ENCODE measurements around the gene INTS6.

The INTS6 gene

GRCh38 chr13:51341791-51342190 lies 111.0 kb downstream of the INTS6 start:
- DNase-seq, result no peak

DNA sequence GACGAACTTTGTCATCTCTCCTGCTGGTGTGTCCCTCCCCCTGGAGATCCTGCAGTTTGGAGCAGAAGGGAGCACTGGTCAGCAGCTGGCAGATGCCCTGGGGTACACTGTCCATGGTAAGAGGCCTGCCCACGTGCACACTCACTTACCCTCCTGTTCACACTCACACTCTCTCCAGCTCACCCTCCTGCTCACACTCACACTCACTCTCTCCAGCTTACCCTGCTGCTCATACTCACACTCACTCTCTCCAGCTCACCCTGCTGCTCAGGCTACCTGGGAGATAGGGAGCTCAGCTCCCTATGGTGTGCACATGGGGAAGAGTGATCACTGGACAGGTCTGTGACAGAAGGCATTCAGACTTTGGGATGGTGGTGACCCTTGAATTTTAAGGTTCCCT lies 111.6 kb downstream of the INTS6 start:
- no peak for DNase-seq

DNA sequence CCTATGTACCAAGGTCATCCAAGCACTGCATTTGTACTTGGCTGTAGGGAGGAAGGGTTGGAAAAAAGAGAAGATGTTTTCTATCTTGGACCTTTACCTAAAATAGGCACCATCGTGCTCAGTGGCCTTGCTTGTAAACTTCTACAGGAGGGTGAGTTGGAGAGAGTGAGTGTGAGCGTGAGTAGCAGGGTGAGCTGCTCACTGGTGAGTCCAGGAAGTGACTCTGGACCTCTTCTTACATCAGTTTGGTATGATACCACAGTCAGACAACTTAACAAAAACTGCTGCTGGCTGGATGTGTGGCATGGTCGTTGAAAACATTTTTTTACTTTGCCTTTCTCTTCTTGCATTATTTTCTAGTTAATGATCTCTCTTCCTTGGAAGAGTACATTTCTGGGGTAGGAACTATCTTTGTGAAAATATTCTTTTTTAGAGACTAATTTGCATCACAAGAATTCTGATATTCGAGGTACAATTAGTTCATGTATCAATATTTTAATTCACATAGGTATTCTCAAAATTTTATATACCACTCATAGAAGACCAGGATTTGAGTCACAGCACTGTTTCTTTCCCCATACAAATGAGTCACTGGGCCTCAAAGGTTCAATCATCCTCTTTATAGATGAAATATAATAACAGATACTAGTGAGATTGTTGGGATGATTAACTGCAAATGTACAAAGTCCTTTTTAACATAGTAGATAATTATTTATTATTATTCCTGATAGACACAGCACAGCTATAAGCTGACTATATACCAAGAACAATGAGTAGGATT lies 112.7 kb downstream of the INTS6 start:
- DNase-seq, result no peak

GRCh38 chr13:51339354-51339753 lies 113.5 kb downstream of the INTS6 start, which contains the start of gene SERPINE3:
TSS of gene SERPINE3 (plus strand) at chr13:51339691. CDS start at chr13:51341092, 1,401 bp downstream.
- DNase-seq, result no peak

DNA sequence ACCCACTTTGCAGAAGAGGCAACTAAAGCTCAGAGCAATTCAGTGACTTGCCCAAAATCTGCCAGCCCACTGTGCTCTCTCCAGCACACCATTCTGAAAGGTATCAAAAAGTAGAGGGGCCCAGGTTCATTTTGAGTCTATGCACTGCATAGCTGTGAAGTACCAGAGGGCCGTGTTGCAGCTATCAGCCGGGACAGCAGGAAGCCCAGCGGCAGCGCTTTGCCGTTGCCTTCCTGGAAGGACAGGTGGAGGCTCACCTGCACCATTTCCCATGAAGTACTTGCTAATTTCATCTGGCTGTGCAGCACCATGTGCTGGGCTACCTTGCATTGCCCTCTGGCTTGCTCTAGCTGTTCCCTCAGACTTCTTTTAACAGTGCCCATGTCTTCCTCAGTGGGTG lies 116.1 kb downstream of the INTS6 start:
- no peak for DNase-seq

DNA sequence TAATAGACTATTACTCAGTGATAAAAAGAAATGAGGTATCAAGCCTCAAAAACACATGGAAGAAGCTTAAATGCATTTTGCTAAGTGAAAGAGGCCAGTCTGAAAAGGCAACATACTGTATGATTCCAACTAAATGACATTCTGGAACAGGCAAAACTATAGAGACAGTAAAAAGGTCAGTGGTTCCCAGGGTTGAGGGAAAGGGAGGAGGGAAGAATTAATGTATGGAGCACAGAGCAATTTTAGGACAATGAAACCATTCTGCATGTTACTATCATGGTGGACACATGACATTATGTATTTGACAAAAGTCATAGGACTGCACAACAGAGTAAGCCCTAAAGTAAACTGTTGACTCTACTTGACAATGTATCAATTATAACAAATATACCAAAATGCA lies 119.0 kb downstream of the INTS6 start:
- no peak for DNase-seq

DNA sequence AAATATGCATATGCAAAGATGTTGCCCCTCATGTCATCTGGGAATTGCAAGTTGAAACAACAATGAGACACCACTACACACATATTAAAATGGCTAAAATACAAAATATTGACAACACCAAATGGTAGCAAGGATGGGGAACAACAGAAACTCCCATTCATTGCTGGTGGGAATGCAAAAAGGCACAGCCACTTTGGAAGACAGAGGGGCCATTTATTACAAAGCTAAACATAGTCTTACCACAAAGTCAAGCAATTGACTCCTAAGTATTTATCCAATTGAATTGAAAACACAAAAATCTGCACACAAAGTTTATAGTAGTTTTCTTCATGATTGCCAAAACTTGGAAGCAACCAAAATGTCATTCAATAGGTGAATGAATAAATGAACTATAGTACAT lies 119.4 kb downstream of the INTS6 start:
- DNase-seq, result no peak

DNA sequence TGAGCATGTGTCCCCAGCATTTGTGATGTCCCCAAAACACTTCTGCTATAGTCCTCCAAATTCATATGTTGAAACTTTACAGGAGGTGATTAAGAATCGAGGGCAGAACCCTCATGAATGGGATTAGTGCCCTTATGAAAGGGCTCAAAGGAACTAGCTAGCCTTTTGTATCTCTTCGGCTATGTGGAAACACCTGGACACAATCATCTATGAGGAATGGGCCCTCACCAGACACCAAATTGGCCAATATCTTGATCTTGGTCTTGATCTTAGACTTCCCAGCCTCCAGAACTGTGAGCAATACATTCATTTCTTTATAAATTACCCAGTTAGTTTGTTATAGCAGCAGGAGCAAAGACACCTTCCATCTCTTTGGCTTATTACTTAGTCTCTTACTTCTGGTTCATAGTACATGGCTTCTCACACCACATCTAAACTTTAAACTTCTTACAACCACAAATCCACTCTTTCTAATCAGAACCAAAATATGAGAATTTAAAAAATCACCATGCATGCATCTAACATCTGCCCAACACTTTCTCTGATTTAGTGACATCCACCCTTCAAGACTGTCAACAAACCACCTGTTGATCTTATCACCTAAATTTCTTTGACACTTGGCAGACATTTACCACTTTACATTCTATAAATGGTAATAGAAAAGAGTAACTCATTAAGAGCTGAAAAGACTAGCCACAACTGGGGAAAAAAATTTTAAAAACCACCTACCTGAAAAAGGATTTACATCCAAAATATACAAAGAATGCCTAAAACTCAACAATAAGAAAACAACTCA lies 120.1 kb downstream of the INTS6 start:
- no peak for DNase-seq

DNA sequence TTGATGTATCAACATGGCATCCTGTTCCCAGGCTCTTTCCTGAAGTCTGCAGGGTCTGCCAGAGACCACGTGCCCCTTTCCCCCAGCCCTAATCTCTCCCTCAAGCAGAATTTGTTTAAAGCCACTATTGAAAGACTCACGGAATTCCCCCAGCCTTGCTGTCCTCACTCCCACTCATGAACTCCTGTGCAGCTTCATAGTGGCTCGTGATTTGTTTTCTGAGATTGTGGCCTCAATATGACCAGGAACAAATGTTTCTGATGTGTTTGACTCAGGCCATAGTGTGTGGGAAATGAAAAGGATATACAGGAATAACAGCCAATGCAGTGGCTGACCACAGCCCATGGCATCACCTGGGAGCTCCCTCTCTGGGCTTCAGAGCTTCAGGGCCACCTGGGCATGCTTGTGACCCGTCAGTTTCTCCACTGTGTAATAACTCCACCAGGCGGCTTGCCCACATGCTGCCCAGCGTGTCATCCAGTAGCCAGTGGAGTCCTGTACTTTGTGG lies 121.4 kb downstream of the INTS6 start:
- no peak for DNase-seq

- DNase-seq, result no peak
These were observed 122.0 kb downstream of the INTS6 start for GRCh38 chr13:51330791-51331190.

- no peak for DNase-seq
These were observed 123.2 kb downstream of the INTS6 start for GRCh38 chr13:51329606-51330005.

- DNase-seq, result no peak
These were observed 124.3 kb downstream of the INTS6 start for GRCh38 chr13:51328488-51328887.

DNA sequence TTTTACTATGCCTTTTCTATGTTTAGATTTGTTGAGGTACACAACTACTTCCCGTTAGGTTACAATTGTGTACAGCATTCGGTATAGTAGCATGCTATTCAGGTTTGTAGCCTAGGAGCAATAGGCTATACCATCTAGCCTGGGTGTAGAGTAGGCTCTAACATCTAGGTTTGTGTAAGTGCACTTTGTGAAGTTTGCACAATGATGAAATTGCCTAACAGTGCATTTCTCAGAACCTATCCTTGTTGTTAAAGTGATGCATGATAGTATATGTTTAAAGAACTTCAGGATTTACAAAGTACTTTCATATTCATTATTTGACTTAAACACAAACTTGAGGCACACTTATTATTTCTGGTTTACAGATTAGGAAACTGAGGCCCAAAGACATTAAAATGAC lies 124.9 kb downstream of the INTS6 start:
- no peak for DNase-seq

DNA sequence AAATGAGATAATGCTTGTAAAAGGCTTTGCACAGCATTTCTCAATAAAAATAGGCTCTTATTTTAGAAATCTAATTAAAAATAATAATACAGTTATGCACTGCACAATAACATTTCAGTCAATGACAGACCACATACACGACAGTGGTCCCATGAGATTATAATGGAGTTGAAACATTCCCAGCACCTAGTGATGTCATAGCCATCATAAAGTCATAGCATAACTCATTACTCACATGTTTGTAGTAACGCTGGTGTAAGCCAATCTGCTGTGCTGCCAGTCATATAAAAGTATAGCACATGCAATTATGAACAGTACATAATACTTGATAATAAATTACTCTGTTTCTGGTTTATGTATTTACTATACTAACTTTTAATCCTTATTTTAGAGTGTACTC lies 126.1 kb downstream of the INTS6 start:
- no peak for DNase-seq

DNA sequence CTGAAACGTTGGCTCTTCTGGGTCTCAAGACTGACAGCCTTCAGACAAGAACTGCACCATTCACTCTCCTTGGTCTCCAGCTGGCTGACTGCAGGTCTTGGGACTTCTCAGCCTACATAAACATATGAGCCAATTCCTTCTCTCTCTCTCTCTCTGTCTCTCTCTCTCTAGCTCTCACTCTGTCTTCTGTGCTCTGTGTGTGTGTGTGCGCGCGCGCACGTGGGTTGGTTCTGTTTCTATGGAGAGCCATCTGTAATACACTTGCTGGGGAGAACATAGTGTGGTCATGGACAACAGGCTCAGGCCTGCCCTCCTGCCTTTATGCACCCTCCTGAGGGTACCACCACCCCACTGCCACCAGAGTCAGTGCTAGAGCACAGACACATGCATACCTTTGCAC lies 127.0 kb downstream of the INTS6 start:
- DNase-seq, result no peak

DNA sequence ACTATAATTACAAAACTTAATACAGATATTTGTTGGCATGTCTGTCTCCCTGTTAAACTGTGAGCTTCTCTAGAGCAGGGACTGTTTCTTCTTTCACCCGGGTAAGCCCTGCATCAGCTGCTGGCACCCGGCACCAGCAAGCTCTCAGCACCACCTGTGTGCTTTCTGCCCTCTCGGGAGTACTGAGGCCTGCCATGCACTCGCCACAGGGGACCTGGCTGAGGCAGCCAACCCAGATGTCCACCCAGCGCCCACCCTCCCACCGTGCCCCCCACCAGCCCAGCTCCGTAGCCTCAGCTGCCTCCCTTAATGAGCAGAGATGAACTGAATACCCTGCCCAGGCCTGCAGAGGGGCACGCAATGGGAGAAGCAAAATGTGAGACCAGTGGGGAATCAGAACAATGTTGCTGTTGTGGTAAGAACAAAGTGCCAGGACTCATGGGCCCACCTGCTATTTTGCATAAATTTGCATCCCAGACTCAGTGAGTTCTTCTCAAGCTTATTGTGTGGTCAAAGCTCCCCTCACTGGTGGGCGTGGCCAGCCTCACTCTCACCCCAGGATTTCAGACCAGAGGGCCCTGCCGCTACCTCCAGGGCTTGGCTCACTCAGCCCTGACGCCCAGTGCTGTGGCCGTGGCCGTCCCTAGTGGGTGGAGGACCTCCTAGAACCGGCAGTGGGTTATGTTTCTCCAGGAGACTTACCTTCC lies 128.0 kb downstream of the INTS6 start:
- DNase-seq, result no peak

GRCh38 chr13:51323824-51324511 lies 128.9 kb downstream of the INTS6 start:
- DNase-seq, result no peak

DNA sequence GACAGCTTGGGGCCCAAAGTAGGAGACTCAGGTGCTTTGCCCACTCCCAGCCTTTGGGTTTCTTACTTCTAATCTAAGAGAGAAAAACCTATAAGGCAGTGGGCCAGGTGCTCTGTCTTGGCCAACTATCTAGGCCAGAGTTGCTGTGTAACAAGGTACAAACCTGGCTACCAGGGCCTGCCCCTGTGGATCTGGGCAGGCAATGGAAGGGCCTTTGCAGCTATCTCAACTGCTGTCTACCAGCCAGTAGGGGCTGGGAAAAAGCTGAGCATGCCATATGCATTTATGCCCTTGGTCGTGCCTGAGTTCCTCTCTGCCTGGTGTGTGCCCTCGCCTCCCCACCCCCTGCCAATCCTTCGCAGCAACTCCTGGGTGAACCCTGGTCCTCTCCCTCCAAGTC lies 130.0 kb downstream of the INTS6 start:
- no peak for DNase-seq

DNA sequence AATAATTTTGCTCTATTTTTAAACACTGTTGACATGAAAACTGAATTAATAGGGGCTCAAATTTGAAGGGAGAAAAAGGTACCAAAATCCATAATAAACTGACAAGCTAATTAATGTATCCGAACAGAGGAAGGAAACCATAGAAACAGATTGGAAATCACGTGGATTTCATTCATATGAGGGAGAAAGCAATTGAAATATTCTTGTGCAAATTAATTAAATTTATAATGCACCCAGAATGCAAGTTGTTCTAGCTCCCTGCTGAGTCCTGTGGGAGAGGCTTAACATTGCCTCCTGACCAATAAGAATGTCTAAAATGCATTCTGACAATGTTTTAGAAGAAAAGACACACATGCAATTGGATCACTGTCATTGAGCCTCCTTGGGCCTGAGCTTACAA lies 131.0 kb downstream of the INTS6 start:
- DNase-seq, result no peak

GRCh38 chr13:51318876-51319275 lies 134.0 kb downstream of the INTS6 start:
- no peak for DNase-seq

GRCh38 chr13:51318015-51318414 lies 134.8 kb downstream of the INTS6 start:
- no peak for DNase-seq

DNA sequence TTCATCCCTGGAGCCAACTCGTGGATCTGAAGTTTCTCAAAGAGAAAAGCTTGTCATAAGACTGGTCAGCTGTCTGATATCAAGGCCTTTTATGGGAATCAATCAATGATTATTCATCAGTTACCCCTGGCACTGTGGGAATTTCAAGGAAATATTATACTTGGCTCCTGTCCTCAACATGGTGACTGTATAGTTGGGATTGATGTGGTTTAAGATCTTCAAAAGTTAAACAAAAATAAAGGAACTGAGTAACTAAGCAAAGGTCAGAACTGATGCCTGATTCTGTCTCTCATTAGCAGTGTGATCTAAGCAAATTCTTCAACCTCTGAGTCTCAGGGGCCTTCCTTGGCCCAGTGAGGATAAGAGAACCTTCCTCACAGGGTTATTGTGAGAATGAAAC lies 135.6 kb downstream of the INTS6 start:
- peak; percentile 16 for DNase-seq

- no peak for DNase-seq
These were observed 139.2 kb downstream of the INTS6 start for GRCh38 chr13:51313619-51314018.

Data from EL (cell line).